HG02981 (cell line): ENCODE results near the gene LIMD2.
"Not testable (repeated sequence)": the region's sequence is repeated elsewhere in the genome, so short reads cannot be mapped to it uniquely, and the experiment has no call there.

Source experiments
- ATAC-seq: cut with Tn5 transposase; IDR thresholded peaks from one replicate; pipeline ENCODE4 v1.9.1; 2021; ENCODE audit warnings: mild to moderate bottlenecking, moderate library complexity; ENCODE audit not compliant: unreplicated experiment

Gene LIMD2

GRCh38 chr17:63699638-63700527, at the start of gene LIMD2:
LIMD2 (minus strand) TSS chr17:63700125; CDS start chr17:63699298, 827 bp downstream.
- peak; percentile 13 for ATAC-seq

GRCh38 chr17:63741408-63742173, 41.7 kb upstream of the LIMD2 start, which contains the start of gene STRADA:
STRADA (minus strand) TSS chr17:63741799; CDS start chr17:63728369, 13,430 bp downstream.
- peak; percentile 83 for ATAC-seq

- no peak for ATAC-seq
Measured at GRCh38 chr17:63741143-63741407, 41.1 kb upstream of the LIMD2 start.

GRCh38 chr17:63740464-63741142, 40.7 kb upstream of the LIMD2 start:
- no peak for ATAC-seq

GRCh38 chr17:63735691-63736090, 35.8 kb upstream of the LIMD2 start:
- ATAC-seq: no peak

GRCh38 chr17:63722403-63722802, 22.5 kb upstream of the LIMD2 start:
- ATAC-seq: no peak

GRCh38 chr17:63720194-63720593, 20.3 kb upstream of the LIMD2 start:
- ATAC-seq: not testable (repeated sequence)

- ATAC-seq: no peak
Measured at GRCh38 chr17:63718988-63719387, 19.1 kb upstream of the LIMD2 start.

- no peak for ATAC-seq
Measured at GRCh38 chr17:63716426-63716825, 16.5 kb upstream of the LIMD2 start.

- no peak for ATAC-seq
Measured at GRCh38 chr17:63714550-63715277, 14.8 kb upstream of the LIMD2 start.

- no peak for ATAC-seq
Measured at GRCh38 chr17:63709110-63709509, 9.2 kb upstream of the LIMD2 start.

- no peak for ATAC-seq
Measured at GRCh38 chr17:63707151-63707550, 7.2 kb upstream of the LIMD2 start.

GRCh38 chr17:63706336-63707082, 6.6 kb upstream of the LIMD2 start:
- ATAC-seq: no peak

GRCh38 chr17:63705657-63706056, 5.7 kb upstream of the LIMD2 start:
- ATAC-seq: no peak

GRCh38 chr17:63704836-63705235, 4.9 kb upstream of the LIMD2 start:
- ATAC-seq: no peak

GRCh38 chr17:63704259-63704576, 4.3 kb upstream of the LIMD2 start:
- no peak for ATAC-seq

GRCh38 chr17:63703556-63704258, 3.8 kb upstream of the LIMD2 start:
- ATAC-seq: no peak

- ATAC-seq: no peak
Measured at GRCh38 chr17:63703029-63703428, 3.1 kb upstream of the LIMD2 start.

GRCh38 chr17:63702721-63703015, 2.7 kb upstream of the LIMD2 start:
- ATAC-seq: no peak
